GM19099 (cell line): ENCODE data around the gene BIK.

Experiments used
- POLR2A ChIP-seq: IDR thresholded peaks from 3 replicates; pipeline ENCODE4 v1.6.1; 2011; ENCODE audit warnings: low read depth; ENCODE audit not compliant: insufficient read length; ENCODE audit errors: extremely low read depth

The BIK gene

GRCh38 chr22:43110444-43110926 is at the start of gene BIK:
Gene BIK (plus strand): TSS chr22:43110750. CDS start chr22:43124023, 13,273 bp downstream.
- peak; percentile 28 for TF ChIP-seq POLR2A

- no peak for TF ChIP-seq POLR2A
Observed at GRCh38 chr22:43066134-43066533, 44.4 kb upstream of the BIK start.

- TF ChIP-seq POLR2A = no peak
Observed at GRCh38 chr22:43066844-43067385, 43.6 kb upstream of the BIK start.

- TF ChIP-seq POLR2A = no peak
Observed at GRCh38 chr22:43077121-43077877, 33.3 kb upstream of the BIK start.

- TF ChIP-seq POLR2A = no peak
Observed at GRCh38 chr22:43078522-43078921, 32.0 kb upstream of the BIK start.

- TF ChIP-seq POLR2A = no peak
Observed at GRCh38 chr22:43079742-43080141, 30.8 kb upstream of the BIK start.

- TF ChIP-seq POLR2A = no peak
Observed at GRCh38 chr22:43080616-43081015, 29.9 kb upstream of the BIK start.

- no peak for TF ChIP-seq POLR2A
Observed at GRCh38 chr22:43081968-43082367, 28.6 kb upstream of the BIK start.

- TF ChIP-seq POLR2A = no peak
Observed at GRCh38 chr22:43085658-43086606, 24.6 kb upstream of the BIK start.

- TF ChIP-seq POLR2A = no peak
Observed at GRCh38 chr22:43088627-43088983, 21.9 kb upstream of the BIK start.

- peak; percentile 67 for TF ChIP-seq POLR2A
Observed at GRCh38 chr22:43088984-43089717, 21.4 kb upstream of the BIK start, which contains the start of gene TTLL1. Gene TTLL1 (minus strand): TSS chr22:43089391. CDS start chr22:43075586, 13,805 bp downstream.

- TF ChIP-seq POLR2A = no peak
Observed at GRCh38 chr22:43090130-43090789, 20.3 kb upstream of the BIK start.

- TF ChIP-seq POLR2A = no peak
Observed at GRCh38 chr22:43092085-43092484, 18.5 kb upstream of the BIK start.

GRCh38 chr22:43094085-43094484 is 16.5 kb upstream of the BIK start:
- TF ChIP-seq POLR2A = no peak

- no peak for TF ChIP-seq POLR2A
Observed at GRCh38 chr22:43094551-43094950, 16.0 kb upstream of the BIK start.

- no peak for TF ChIP-seq POLR2A
Observed at GRCh38 chr22:43096420-43096819, 14.1 kb upstream of the BIK start.
